Adrenal gland (tissue), 12 donors: Measurements from ENCODE around the gene SPOCK1. TPM values are rescaled to one million over a fixed set of nuclear protein-coding genes. Genes with fewer than 3 reads are reported as not detected.

Source experiments
- DNase-seq, 7 donors: peaks; one replicate each; pipeline ENCODE4 v3.0.0-alpha.2; 2019 to 2020
- H3K27ac ChIP-seq, 5 donors: fragments of 200-600 bp; sonication (generic) in 4 of 5; 1 replicate in 3 of 5; 2 replicates in 2 of 5; pipeline versions ENCODE4 v1.5.1 to v1.8.0; 2016 to 2020; ENCODE audit warnings: mild to moderate bottlenecking in 1 of 5
- H3K27me3 ChIP-seq: fragments of 200-600 bp; 2 replicates; pipeline ENCODE4 v1.8.0; 2021
- H3K36me3 ChIP-seq, 2 donors: fragments of 200-600 bp; replicated peaks in 1 of 2; 1 replicate in 1 of 2; 2 replicates in 1 of 2; pipeline versions ENCODE4 v1.5.1 to v1.8.0; 2018 to 2022
- H3K4me1 ChIP-seq, 2 donors: fragments of 200-600 bp; replicated peaks in 1 of 2; 1 replicate in 1 of 2; 2 replicates in 1 of 2; pipeline versions ENCODE4 v1.5.1 to v1.8.0; 2018 to 2021
- H3K4me3 ChIP-seq, 4 donors: fragments of 200-600 bp; sonication (generic) in 3 of 4; one replicate each; pipeline ENCODE4 v1.5.1; 2016 to 2018
- H3K9me3 ChIP-seq, 3 donors: fragments of 200-600 bp; sonication (generic) in 1 of 3; replicated peaks in 1 of 3; 1 replicate in 2 of 3; 2 replicates in 1 of 3; pipeline versions ENCODE4 v1.5.1 to v1.8.0; 2016 to 2021
- POLR2A ChIP-seq, 2 donors: fragments of 450-650 bp; IDR thresholded peaks; one replicate each; pipeline ENCODE4 v1.6.1; 2017; ENCODE audit warnings: antibody characterized with exemption in 2 of 2, mild to moderate bottlenecking in 2 of 2, moderate library complexity in 1 of 2
- WGBS, 4 donors: extraction: QIAGEN DNeasy Blood & Tissue Kit in 2 of 4; methylation state at CpG; one replicate each; pipeline versions ENCODE4 v1.1.5 to v1.1.7; 2013 to 2017; 5-methylcytosine and 5-hydroxymethylcytosine counted together
- intact Hi-C, 2 donors: fragments of 100-400 bp; cut with DNase I; formaldehyde crosslinking; loops; one replicate each; pipeline versions ENCODE4 v1.14.1 to v1.15.0; 2022 to 2023
- polyA plus RNA-seq, 3 donors: library from polyadenylated mRNA; stranded (reverse); fragments of 200-250 nt in 2 of 3; fragments of 350-450 nt in 1 of 3; fragmentation: Illumina TruSeq in 1 of 3; extraction: RNeasy Lipid Tissue Mini Kit (QIAGEN cat#74804) in 1 of 3; gene quantifications; one replicate each; pipeline ENCODE4 v1.2.3, GENCODE V29; 2013 to 2014
- total RNA-seq, 9 donors: library from RNA; depleted of rRNA in 4 of 9; stranded (reverse); fragments of >200 nt in 4 of 9; fragments of 120-200 nt in 1 of 9; fragmentation: NEBNext Ultra II Directional in 1 of 9; extraction: Animal tissue kit (Norgen Biotek cat#: 25700) in 1 of 9; gene quantifications; one replicate each; pipeline versions ENCODE4 v1.1.0 to v1.2.4, GENCODE V29; 2013 to 2023
- TF ChIP-seq, protein P1 (sequence below), 6 experiments: fragments of 450-650 bp in 4 of 6; fragments of 200-600 bp in 2 of 6; sonication (generic) in 1 of 6; IDR thresholded peaks; 1 replicate in 5 of 6; 2 replicates in 1 of 6; pipeline versions ENCODE4 v1.5.1 to v1.8.0; 2016 to 2021; ENCODE audit warnings: antibody characterized with exemption in 6 of 6, mild to moderate bottlenecking in 2 of 6, moderate library complexity in 1 of 6
- donor health status: healthy with polysubstance abuse.
- donor health status: Bipolar disorder and iron deficiency.
- donor health status: DM: yes; HTN: yes; CAD: no.
- donor health status: DM: no; HTN: no; CAD: no.
- donor health status: DM: no; HTN: no; CAD: no.
- donor health status: DM: yes; HTN: yes; CAD: no.

The SPOCK1 gene
- total and polyA plus RNA-seq, 12 donors, result 5.4 to 102 (median 55.6) TPM

DNA sequence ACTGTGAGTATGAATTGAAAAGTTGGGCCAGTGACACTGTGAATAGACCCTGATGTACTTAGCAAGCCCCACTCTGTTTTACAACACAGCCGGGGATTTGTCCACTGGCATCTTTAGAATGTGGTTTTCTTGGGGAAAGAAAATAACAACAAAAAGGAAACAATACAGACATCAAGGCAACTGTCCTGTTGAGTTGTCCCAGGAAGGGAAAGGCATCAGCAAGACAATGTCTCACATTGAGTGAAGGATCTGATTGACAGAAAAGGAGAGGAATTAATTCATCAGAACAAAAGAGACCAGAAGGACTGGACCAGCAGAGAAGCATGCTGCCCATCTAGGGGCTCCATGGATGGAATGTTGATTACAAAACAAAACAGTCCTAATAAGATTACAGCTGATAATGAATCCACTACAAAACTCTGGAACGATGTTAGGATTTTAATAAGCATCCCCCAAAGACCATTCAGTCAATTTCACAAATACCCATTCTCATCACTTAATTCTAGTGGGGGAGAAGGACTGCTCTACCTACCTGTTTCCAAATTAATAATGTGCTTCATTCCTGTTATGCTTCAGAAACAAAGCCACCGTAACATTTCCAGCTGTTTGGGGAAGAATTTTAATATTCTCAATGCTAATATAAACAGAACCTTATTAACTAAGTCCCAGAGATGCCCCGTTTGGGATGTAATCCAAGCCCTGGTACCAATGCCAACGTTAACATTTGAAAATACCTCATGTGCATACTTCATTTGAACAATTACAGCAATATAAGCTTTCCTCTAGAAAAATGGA is 298.0 kb downstream of the SPOCK1 start:
- WGBS, 4 donors, result 82 to 85% (median 83%) methylated on average over 5 of the region's 5 CpGs
- Histone ChIP-seq H3K27me3 (no peaks in the 10 kb centered on the region), H3K9me3 (no peaks in the 10 kb centered on the region), H3K4me3 (no peak overlapping the region), H3K27ac (no peak overlapping the region), H3K4me1 (peaks cover 0 to 7% of the 10 kb centered on the region in 2 donors), H3K36me3 (no peaks in the 10 kb centered on the region)
- intact Hi-C loops, result no loop called here
- no peak for DNase-seq
- no peak for TF ChIP-seq POLR2A (IDR thresholded peaks at IDR 0.05)
- TF ChIP-seq, protein P1, sequence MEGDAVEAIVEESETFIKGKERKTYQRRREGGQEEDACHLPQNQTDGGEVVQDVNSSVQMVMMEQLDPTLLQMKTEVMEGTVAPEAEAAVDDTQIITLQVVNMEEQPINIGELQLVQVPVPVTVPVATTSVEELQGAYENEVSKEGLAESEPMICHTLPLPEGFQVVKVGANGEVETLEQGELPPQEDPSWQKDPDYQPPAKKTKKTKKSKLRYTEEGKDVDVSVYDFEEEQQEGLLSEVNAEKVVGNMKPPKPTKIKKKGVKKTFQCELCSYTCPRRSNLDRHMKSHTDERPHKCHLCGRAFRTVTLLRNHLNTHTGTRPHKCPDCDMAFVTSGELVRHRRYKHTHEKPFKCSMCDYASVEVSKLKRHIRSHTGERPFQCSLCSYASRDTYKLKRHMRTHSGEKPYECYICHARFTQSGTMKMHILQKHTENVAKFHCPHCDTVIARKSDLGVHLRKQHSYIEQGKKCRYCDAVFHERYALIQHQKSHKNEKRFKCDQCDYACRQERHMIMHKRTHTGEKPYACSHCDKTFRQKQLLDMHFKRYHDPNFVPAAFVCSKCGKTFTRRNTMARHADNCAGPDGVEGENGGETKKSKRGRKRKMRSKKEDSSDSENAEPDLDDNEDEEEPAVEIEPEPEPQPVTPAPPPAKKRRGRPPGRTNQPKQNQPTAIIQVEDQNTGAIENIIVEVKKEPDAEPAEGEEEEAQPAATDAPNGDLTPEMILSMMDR (IDR thresholded peaks at IDR 0.05), result no peak

DNA sequence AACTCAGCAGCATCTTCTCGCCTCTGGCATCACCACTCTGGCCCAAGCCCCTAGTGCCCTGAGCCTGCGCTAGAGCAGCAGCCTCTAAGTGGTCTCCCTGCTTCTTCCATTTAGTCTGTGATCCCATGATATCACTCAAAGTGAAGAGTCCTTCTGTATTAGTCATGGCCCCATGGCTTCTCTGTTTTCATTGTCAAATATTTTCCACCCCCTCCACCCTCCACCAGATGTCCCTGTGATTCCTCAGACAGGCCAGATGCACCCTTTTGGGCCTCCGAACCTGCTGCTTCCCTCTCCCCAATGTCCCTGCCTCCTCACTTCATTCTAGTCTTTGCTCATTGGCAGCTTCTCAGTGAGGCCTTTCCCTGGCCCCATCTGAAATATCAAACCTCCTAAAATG is 299.2 kb downstream of the SPOCK1 start:
- 90 to 97% (median 92%) methylated on average over 3 of the region's 3 CpGs for WGBS, 4 donors
- Histone ChIP-seq H3K27me3 (no peaks in the 10 kb centered on the region), H3K9me3 (no peaks in the 10 kb centered on the region), H3K36me3 (no peaks in the 10 kb centered on the region), H3K4me3 (no peak overlapping the region), H3K4me1 (no peaks in the 10 kb centered on the region), H3K27ac (no peak overlapping the region)
- TF ChIP-seq, protein P1 (IDR thresholded peaks at IDR 0.05), result no peak
- TF ChIP-seq POLR2A (IDR thresholded peaks at IDR 0.05), result no peak
- intact Hi-C loops, result no loop called here
- no peak for DNase-seq

DNA sequence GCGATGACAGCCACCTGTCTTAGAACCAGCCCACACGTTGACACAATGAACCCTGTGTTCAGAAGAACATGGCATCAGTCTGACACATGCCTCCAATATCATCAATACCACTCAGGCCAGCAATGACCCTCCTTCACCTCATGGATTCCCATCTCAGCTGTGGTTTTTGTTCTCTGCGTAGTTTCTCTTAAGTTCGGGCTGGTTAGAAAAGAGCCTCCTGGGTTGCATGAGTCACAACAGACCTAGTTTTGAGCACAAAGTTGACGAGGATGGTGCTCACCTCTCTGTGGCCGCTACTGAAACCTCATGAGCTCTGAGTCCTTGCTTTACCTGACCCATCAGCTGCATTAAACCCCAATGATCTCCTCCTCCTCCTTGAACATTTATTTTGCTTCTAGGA is 299.9 kb downstream of the SPOCK1 start:
- TF ChIP-seq, protein P1 (IDR thresholded peaks at IDR 0.05), result no peak
- no peak for TF ChIP-seq POLR2A (IDR thresholded peaks at IDR 0.05)

DNA sequence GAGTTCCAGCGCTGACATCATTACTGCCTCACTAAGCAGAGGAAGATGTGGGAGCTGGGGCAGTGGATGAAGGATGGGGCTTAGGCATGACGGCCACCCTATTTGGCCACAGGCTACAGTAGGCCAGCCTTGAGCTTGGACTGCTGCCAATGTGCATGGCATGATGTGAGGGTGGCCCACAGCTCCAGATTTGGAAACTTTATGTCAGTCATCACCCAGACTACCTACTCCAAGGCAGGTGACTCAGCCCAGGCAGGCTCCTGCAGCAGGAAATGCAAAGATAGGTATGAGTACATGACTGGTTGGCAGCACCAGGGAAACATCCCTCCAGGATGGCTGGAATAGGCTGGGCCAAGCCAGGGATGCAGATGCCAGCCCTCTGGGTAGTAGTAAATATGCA is 303.6 kb downstream of the SPOCK1 start:
- Histone ChIP-seq H3K4me3 (no peak overlapping the region), H3K27me3 (no peaks in the 10 kb centered on the region), H3K4me1 (peaks cover 0 to 7% of the 10 kb centered on the region in 2 donors), H3K9me3 (no peaks in the 10 kb centered on the region), H3K36me3 (no peaks in the 10 kb centered on the region), H3K27ac (no peak overlapping the region)
- 85 to 94% (median 90%) methylated on average over 2 of the region's 2 CpGs for WGBS, 4 donors
- no peak for TF ChIP-seq POLR2A (IDR thresholded peaks at IDR 0.05)
- TF ChIP-seq, protein P1 (IDR thresholded peaks at IDR 0.05), result no peak
- DNase-seq, result no peak
- intact Hi-C loops, result no loop called here

More for the DNA sequence above, 299.9 kb downstream of the SPOCK1 start:
- DNase-seq, result no peak
- intact Hi-C loops, result no loop called here
- Histone ChIP-seq H3K27me3 (no peaks in the 10 kb centered on the region), H3K36me3 (no peaks in the 10 kb centered on the region), H3K4me3 (no peak overlapping the region), H3K27ac (no peak overlapping the region), H3K4me1 (no peaks in the 10 kb centered on the region), H3K9me3 (no peaks in the 10 kb centered on the region)
- 77 to 90% (median 88%) methylated on average over 6 of the region's 6 CpGs for WGBS, 4 donors
